GM23338 (cell line): ENCODE data around the gene NDUFA11. TPM values are rescaled to one million over a fixed set of nuclear protein-coding genes. Genes with fewer than 3 reads are reported as not detected.

Experiments used
- ATAC-seq: fragments of 200-7000 bp; cut with Tn5 transposase; 3 replicates; pipeline ENCODE4 v1.9.1; 2020
- DNase-seq: peaks from one replicate; pipeline ENCODE4 v3.0.0-alpha.2; 2015; ENCODE audit warnings: low spot score
- H2AFZ ChIP-seq: fragments of 200-600 bp; sonication (generic); 2 replicates; pipeline ENCODE4 v1.8.0; 2016; ENCODE audit warnings: antibody characterized with exemption, mild to moderate bottlenecking, moderate library complexity
- H3F3A ChIP-seq: fragments of 200-600 bp; sonication (generic); replicated peaks from 2 replicates; pipeline ENCODE4 v1.8.0; 2017; ENCODE audit warnings: antibody characterized with exemption, mixed run types, low read depth
- H3K27ac ChIP-seq: fragments of 200-600 bp; sonication (generic); 2 replicates; pipeline ENCODE4 v1.6.1; 2016; ENCODE audit warnings: low read depth
- H3K27me3 ChIP-seq: fragments of 200-600 bp; sonication (generic); 2 replicates; pipeline ENCODE4 v1.8.0; 2016; ENCODE audit warnings: mild to moderate bottlenecking, mixed run types, moderate library complexity; ENCODE audit not compliant: insufficient read depth
- H3K36me3 ChIP-seq: fragments of 200-600 bp; sonication (generic); 2 replicates; pipeline ENCODE4 v1.8.0; 2016; ENCODE audit warnings: mild to moderate bottlenecking; ENCODE audit not compliant: insufficient read depth
- H3K4me1 ChIP-seq: fragments of 200-600 bp; sonication (generic); 2 replicates; pipeline ENCODE4 v1.8.0; 2016; ENCODE audit warnings: mild to moderate bottlenecking, moderate library complexity; ENCODE audit not compliant: insufficient read depth
- H3K4me2 ChIP-seq: fragments of 200-600 bp; sonication (generic); 2 replicates; pipeline ENCODE4 v1.7.1; 2017; ENCODE audit warnings: mixed run types
- H3K4me3 ChIP-seq: fragments of 200-600 bp; sonication (generic); 2 replicates; pipeline ENCODE4 v1.6.1; 2016; ENCODE audit warnings: mixed run types
- H3K79me2 ChIP-seq: fragments of 200-600 bp; sonication (generic); replicated peaks from 2 replicates; pipeline ENCODE4 v1.8.0; 2017; ENCODE audit warnings: mild to moderate bottlenecking; ENCODE audit not compliant: insufficient read depth
- H3K9me2 ChIP-seq: fragments of 200-600 bp; sonication (generic); 2 replicates; pipeline ENCODE4 v1.8.0; 2017; ENCODE audit not compliant: insufficient read depth
- H4K20me1 ChIP-seq: fragments of 200-600 bp; sonication (generic); replicated peaks from 2 replicates; pipeline ENCODE4 v1.8.0; 2017; ENCODE audit warnings: mild to moderate bottlenecking; ENCODE audit not compliant: insufficient read depth
- H3K27ac Mint-ChIP-seq: 2 replicates; pipeline ENCODE4 v1.8.0; 2020; ENCODE audit warnings: inconsistent platforms, mild to moderate bottlenecking, moderate library complexity, mixed read lengths
- H3K27me3 Mint-ChIP-seq: 3 replicates; pipeline ENCODE4 v1.8.0; 2022; ENCODE audit warnings: low read depth, mild to moderate bottlenecking, moderate library complexity, mixed read lengths, inconsistent platforms; ENCODE audit not compliant: insufficient read depth, poor library complexity
- H3K36me3 Mint-ChIP-seq: 3 replicates; pipeline ENCODE4 v1.8.0; 2021; ENCODE audit warnings: low read depth, mild to moderate bottlenecking, inconsistent platforms, moderate library complexity, mixed read lengths
- H3K4me1 Mint-ChIP-seq: 3 replicates; pipeline ENCODE4 v1.8.0; 2020; ENCODE audit warnings: mild to moderate bottlenecking, inconsistent platforms, mixed read lengths
- H3K4me3 Mint-ChIP-seq: 3 replicates; pipeline ENCODE4 v1.8.0; 2021; ENCODE audit warnings: moderate library complexity, mild to moderate bottlenecking, inconsistent platforms, mixed read lengths
- H3K9me3 Mint-ChIP-seq: 3 replicates; pipeline ENCODE4 v1.8.0; 2020; ENCODE audit warnings: moderate library complexity, mild to moderate bottlenecking, inconsistent platforms, mixed read lengths
- CREB1 ChIP-seq: fragments of 250-450 bp; sonication (Bioruptor Pico); IDR thresholded peaks from 2 replicates; pipeline ENCODE4 v1.5.0; 2020; ENCODE audit warnings: low read depth, mild to moderate bottlenecking, moderate library complexity
- EZH2 ChIP-seq: fragments of 200-600 bp; sonication (generic); IDR thresholded peaks from one replicate; pipeline ENCODE4 v1.8.0; 2017; ENCODE audit warnings: antibody characterized with exemption, mild to moderate bottlenecking, low read depth; ENCODE audit not compliant: unreplicated experiment
- EZH2phosphoT487 ChIP-seq: fragments of 200-600 bp; sonication (generic); IDR thresholded peaks from one replicate; pipeline ENCODE4 v1.8.1; 2018; ENCODE audit warnings: antibody characterized with exemption; ENCODE audit not compliant: unreplicated experiment
- NANOG ChIP-seq: IDR thresholded peaks from 2 replicates; pipeline ENCODE4 v1.6.1; 2016; ENCODE audit warnings: antibody characterized with exemption, borderline replicate concordance
- POLR2AphosphoS5 ChIP-seq: IDR thresholded peaks from 2 replicates; pipeline ENCODE4 v1.6.1; 2016; ENCODE audit warnings: antibody characterized with exemption, low read depth
- STAT1 ChIP-seq: IDR thresholded peaks from one replicate; pipeline ENCODE4 v1.6.1; 2016; ENCODE audit warnings: antibody characterized with exemption; ENCODE audit not compliant: unreplicated experiment
- ZNF114 ChIP-seq: fragments of 250-450 bp; sonication (Bioruptor Pico); IDR thresholded peaks from 2 replicates; pipeline ENCODE4 v1.5.0; 2020; ENCODE audit warnings: mild to moderate bottlenecking, moderate library complexity
- ZNF331 ChIP-seq: fragments of 250-450 bp; sonication (Bioruptor Pico); IDR thresholded peaks from 2 replicates; pipeline ENCODE4 v1.5.0; 2020; ENCODE audit warnings: low read depth, mild to moderate bottlenecking, moderate library complexity
- polyA plus RNA-seq: library from polyadenylated mRNA; unstranded; fragments of >200 nt; fragmentation: Nextera tagmentation; extraction: Ambion mirVana; gene quantifications from 2 replicates; pipeline ENCODE4 v1.2.1, GENCODE V29; 2016
- total RNA-seq: library from RNA; depleted of rRNA; stranded (reverse); fragments of >200 nt; shearing (Covaris generic); gene quantifications from 2 replicates; pipeline ENCODE4 v1.2.3, GENCODE V29; 2014
- TF ChIP-seq, protein P1 (sequence below), 2 experiments: fragments of 200-600 bp in 1 of 2; sonication (generic) in 1 of 2; conservative IDR thresholded peaks; 2 replicates each; pipeline versions ENCODE4 v1.5.1 to v1.6.1; 2016 to 2017; ENCODE audit warnings: antibody characterized with exemption in 2 of 2, low read depth in 2 of 2, mild to moderate bottlenecking in 2 of 2, moderate library complexity in 1 of 2
- TF ChIP-seq, protein P2 (sequence below): fragments of 250-450 bp; sonication (Bioruptor Pico); IDR thresholded peaks from 2 replicates; pipeline ENCODE4 v1.5.0; 2020; ENCODE audit warnings: mild to moderate bottlenecking, moderate library complexity
- TF ChIP-seq, protein P3 (sequence below): IDR thresholded peaks from 2 replicates; pipeline ENCODE4 v1.6.1; 2016; ENCODE audit warnings: antibody characterized with exemption
- TF ChIP-seq, protein P4 (sequence below): IDR thresholded peaks from one replicate; pipeline ENCODE4 v1.6.1; 2018; ENCODE audit warnings: antibody characterized with exemption; ENCODE audit not compliant: unreplicated experiment

The NDUFA11 gene
- total and polyA plus RNA-seq, 2 experiments from 2014 or later, result 171 to 523 TPM

DNA sequence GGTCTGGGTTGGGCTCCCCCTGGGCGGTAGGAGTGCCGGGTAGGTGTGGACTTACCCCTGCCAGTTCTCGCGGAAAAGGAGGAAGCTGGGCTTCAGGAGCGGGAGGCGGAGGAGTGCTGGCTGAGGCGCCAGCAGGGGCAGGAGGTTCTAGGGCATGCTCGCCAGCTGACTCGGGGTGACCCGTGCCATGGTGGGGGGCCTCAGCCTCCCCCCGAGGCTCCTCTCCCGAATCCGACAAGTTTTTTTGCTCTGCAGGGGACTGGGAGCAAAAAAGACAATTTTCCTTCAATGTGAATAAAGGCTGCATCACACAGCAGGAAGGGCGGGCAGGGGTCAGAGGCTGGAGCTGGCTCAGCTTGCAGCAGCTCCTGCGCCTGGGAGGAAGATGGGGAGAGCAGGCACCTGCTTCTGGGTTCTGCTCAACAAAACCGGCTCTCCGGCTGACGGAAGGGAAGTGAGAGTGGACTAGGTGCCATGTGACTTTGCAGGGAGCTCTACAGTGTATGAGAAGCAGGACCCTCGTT is 47.8 kb upstream of the NDUFA11 start:
- H3K9me2 ChIP-seq, result no peaks in the 10 kb centered on the region
- ATAC-seq, result peak; percentile 73

More for the DNA sequence above, 47.8 kb upstream of the NDUFA11 start:
- H2AFZ ChIP-seq, result no peak overlapping the region
- peak overlapping the region; percentile 62; the same call in 1 of the 2 replicates for H3K27ac ChIP-seq
- peaks cover 26% of the 10 kb centered on the region for H3K27me3 Mint-ChIP-seq
- no peaks in the 10 kb centered on the region for H3K27me3 ChIP-seq
- no peaks in the 10 kb centered on the region for H3K9me3 Mint-ChIP-seq
- H3K4me2 ChIP-seq, result peak overlapping the region; percentile 36
- H3K4me1 ChIP-seq, result peaks cover 80% of the 10 kb centered on the region
- H3K4me3 ChIP-seq, result peak overlapping the region; percentile 34; the same call in 1 of the 2 replicates
- peaks cover 89% of the 10 kb centered on the region for H3K4me1 Mint-ChIP-seq
- H4K20me1 ChIP-seq, result peaks cover 64% of the 10 kb centered on the region
- H3F3A ChIP-seq, result peaks cover 9% of the 10 kb centered on the region; the same call in 1 of the 2 replicates
- H3K79me2 ChIP-seq, result peaks cover 97% of the 10 kb centered on the region
- peaks cover 6% of the 10 kb centered on the region for H3K36me3 ChIP-seq
- peak overlapping the region; percentile 55 for H3K4me3 Mint-ChIP-seq
- peaks cover 24% of the 10 kb centered on the region for H3K36me3 Mint-ChIP-seq
- TF ChIP-seq NANOG (no peak), EZH2phosphoT487 (no peak), ZNF114 (CRISPR knock-in tag) (no peak), CREB1 (CRISPR knock-in tag) (no peak), ZNF331 (no peak), STAT1 (no peak), EZH2 (no peak), POLR2AphosphoS5 (no peak)
- TF ChIP-seq, protein P1, sequence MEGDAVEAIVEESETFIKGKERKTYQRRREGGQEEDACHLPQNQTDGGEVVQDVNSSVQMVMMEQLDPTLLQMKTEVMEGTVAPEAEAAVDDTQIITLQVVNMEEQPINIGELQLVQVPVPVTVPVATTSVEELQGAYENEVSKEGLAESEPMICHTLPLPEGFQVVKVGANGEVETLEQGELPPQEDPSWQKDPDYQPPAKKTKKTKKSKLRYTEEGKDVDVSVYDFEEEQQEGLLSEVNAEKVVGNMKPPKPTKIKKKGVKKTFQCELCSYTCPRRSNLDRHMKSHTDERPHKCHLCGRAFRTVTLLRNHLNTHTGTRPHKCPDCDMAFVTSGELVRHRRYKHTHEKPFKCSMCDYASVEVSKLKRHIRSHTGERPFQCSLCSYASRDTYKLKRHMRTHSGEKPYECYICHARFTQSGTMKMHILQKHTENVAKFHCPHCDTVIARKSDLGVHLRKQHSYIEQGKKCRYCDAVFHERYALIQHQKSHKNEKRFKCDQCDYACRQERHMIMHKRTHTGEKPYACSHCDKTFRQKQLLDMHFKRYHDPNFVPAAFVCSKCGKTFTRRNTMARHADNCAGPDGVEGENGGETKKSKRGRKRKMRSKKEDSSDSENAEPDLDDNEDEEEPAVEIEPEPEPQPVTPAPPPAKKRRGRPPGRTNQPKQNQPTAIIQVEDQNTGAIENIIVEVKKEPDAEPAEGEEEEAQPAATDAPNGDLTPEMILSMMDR (conservative IDR thresholded peaks at IDR 0.05; ENCODE audit: low read depth in 2 of 2), result no peak
- TF ChIP-seq, protein P2, sequence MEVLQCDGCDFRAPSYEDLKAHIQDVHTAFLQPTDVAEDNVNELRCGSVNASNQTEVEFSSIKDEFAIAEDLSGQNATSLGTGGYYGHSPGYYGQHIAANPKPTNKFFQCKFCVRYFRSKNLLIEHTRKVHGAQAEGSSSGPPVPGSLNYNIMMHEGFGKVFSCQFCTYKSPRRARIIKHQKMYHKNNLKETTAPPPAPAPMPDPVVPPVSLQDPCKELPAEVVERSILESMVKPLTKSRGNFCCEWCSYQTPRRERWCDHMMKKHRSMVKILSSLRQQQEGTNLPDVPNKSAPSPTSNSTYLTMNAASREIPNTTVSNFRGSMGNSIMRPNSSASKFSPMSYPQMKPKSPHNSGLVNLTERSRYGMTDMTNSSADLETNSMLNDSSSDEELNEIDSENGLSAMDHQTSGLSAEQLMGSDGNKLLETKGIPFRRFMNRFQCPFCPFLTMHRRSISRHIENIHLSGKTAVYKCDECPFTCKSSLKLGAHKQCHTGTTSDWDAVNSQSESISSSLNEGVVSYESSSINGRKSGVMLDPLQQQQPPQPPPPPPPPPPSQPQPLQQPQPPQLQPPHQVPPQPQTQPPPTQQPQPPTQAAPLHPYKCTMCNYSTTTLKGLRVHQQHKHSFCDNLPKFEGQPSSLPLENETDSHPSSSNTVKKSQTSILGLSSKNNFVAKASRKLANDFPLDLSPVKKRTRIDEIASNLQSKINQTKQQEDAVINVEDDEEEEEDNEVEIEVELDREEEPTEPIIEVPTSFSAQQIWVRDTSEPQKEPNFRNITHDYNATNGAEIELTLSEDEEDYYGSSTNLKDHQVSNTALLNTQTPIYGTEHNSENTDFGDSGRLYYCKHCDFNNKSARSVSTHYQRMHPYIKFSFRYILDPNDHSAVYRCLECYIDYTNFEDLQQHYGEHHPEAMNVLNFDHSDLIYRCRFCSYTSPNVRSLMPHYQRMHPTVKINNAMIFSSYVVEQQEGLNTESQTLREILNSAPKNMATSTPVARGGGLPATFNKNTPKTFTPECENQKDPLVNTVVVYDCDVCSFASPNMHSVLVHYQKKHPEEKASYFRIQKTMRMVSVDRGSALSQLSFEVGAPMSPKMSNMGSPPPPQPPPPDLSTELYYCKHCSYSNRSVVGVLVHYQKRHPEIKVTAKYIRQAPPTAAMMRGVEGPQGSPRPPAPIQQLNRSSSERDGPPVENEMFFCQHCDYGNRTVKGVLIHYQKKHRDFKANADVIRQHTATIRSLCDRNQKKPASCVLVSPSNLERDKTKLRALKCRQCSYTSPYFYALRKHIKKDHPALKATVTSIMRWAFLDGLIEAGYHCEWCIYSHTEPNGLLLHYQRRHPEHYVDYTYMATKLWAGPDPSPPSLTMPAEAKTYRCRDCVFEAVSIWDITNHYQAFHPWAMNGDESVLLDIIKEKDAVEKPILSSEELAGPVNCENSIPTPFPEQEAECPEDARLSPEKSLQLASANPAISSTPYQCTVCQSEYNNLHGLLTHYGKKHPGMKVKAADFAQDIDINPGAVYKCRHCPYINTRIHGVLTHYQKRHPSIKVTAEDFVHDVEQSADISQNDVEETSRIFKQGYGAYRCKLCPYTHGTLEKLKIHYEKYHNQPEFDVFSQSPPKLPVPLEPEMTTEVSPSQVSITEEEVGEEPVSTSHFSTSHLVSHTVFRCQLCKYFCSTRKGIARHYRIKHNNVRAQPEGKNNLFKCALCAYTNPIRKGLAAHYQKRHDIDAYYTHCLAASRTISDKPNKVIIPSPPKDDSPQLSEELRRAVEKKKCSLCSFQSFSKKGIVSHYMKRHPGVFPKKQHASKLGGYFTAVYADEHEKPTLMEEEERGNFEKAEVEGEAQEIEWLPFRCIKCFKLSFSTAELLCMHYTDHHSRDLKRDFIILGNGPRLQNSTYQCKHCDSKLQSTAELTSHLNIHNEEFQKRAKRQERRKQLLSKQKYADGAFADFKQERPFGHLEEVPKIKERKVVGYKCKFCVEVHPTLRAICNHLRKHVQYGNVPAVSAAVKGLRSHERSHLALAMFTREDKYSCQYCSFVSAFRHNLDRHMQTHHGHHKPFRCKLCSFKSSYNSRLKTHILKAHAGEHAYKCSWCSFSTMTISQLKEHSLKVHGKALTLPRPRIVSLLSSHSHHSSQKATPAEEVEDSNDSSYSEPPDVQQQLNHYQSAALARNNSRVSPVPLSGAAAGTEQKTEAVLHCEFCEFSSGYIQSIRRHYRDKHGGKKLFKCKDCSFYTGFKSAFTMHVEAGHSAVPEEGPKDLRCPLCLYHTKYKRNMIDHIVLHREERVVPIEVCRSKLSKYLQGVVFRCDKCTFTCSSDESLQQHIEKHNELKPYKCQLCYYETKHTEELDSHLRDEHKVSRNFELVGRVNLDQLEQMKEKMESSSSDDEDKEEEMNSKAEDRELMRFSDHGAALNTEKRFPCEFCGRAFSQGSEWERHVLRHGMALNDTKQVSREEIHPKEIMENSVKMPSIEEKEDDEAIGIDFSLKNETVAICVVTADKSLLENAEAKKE (CRISPR knock-in tag), result no peak
- TF ChIP-seq, protein P3, sequence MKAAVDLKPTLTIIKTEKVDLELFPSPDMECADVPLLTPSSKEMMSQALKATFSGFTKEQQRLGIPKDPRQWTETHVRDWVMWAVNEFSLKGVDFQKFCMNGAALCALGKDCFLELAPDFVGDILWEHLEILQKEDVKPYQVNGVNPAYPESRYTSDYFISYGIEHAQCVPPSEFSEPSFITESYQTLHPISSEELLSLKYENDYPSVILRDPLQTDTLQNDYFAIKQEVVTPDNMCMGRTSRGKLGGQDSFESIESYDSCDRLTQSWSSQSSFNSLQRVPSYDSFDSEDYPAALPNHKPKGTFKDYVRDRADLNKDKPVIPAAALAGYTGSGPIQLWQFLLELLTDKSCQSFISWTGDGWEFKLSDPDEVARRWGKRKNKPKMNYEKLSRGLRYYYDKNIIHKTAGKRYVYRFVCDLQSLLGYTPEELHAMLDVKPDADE, result no peak
- TF ChIP-seq, protein P4, sequence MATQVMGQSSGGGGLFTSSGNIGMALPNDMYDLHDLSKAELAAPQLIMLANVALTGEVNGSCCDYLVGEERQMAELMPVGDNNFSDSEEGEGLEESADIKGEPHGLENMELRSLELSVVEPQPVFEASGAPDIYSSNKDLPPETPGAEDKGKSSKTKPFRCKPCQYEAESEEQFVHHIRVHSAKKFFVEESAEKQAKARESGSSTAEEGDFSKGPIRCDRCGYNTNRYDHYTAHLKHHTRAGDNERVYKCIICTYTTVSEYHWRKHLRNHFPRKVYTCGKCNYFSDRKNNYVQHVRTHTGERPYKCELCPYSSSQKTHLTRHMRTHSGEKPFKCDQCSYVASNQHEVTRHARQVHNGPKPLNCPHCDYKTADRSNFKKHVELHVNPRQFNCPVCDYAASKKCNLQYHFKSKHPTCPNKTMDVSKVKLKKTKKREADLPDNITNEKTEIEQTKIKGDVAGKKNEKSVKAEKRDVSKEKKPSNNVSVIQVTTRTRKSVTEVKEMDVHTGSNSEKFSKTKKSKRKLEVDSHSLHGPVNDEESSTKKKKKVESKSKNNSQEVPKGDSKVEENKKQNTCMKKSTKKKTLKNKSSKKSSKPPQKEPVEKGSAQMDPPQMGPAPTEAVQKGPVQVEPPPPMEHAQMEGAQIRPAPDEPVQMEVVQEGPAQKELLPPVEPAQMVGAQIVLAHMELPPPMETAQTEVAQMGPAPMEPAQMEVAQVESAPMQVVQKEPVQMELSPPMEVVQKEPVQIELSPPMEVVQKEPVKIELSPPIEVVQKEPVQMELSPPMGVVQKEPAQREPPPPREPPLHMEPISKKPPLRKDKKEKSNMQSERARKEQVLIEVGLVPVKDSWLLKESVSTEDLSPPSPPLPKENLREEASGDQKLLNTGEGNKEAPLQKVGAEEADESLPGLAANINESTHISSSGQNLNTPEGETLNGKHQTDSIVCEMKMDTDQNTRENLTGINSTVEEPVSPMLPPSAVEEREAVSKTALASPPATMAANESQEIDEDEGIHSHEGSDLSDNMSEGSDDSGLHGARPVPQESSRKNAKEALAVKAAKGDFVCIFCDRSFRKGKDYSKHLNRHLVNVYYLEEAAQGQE, result no peak
- peak; percentile 63 for DNase-seq
- H3K27ac Mint-ChIP-seq, result peak overlapping the region; percentile 55
